ENCODE data around the gene SVOPL. TPM values are rescaled to one million over a fixed set of nuclear protein-coding genes. Genes with fewer than 3 reads are reported as not detected.

SVOPL gene
- total RNA-seq, 1 donor from 2014 or later = not detected

- no peak overlapping the region for H3K4me3 Mint-ChIP-seq
- H3K9me3 Mint-ChIP-seq = peaks cover 13% of the 10 kb centered on the region
- H3K27ac Mint-ChIP-seq (ENCODE audit: unreplicated experiment) = no peak overlapping the region
- H3K27me3 Mint-ChIP-seq (ENCODE audit: low read depth) = no peaks in the 10 kb centered on the region
- no peak for TF ChIP-seq CTCF (conservative IDR thresholded peaks at IDR 0.05)
- H3K36me3 Mint-ChIP-seq (ENCODE audit: low read depth) = peaks cover 84% of the 10 kb centered on the region
- no peaks in the 10 kb centered on the region for H3K4me1 Mint-ChIP-seq
- no peak for DNase-seq (ENCODE audit: low read depth, low spot score)
These were observed 145.5 kb downstream of the SVOPL start for GRCh38 chr7:138555684-138556083.

DNA sequence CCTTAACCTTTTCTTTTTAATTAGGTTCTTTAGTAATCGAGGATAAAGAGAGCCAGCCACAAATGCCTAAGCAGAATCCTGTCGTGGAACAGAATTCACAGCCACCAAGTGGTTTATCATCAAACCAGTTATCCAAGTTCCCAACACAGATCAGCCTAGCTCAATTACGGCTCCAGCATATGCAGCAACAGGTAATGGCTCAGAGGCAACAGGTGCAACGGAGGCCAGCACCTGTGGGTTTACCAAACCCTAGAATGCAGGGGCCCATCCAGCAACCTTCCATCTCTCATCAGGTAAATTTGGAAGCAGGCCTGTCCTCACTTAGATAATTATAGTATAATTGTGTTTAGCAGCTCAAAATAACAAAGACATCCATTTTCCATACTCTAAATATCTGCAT lies 146.5 kb downstream of the SVOPL start:
- H3K4me3 Mint-ChIP-seq = no peak overlapping the region
- no peak for DNase-seq (ENCODE audit: low read depth, low spot score)
- peaks cover 13% of the 10 kb centered on the region for H3K9me3 Mint-ChIP-seq
- TF ChIP-seq CTCF (conservative IDR thresholded peaks at IDR 0.05) = no peak
- no peaks in the 10 kb centered on the region for H3K4me1 Mint-ChIP-seq
- H3K27me3 Mint-ChIP-seq (ENCODE audit: low read depth) = no peaks in the 10 kb centered on the region
- peaks cover 82% of the 10 kb centered on the region for H3K36me3 Mint-ChIP-seq (ENCODE audit: low read depth)
- no peak overlapping the region for H3K27ac Mint-ChIP-seq (ENCODE audit: unreplicated experiment)

DNA sequence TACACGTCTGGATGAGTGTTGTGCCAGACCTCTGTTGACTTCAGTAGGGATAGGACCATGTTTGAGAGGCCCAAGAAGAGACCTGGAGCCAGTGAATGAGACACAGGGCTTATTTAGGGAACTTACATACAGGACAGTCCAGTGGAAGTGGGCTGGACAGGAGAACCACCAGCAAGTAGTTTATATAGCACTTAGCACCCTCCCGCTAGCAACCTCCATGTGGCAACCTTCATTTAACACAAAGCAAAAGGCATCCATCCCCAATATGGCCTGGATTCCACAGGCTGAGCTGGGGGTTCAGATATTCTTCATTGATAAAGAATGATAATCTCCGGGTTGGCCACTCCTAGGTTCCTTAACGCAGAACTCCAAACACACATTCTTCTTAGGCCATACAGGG lies 147.4 kb downstream of the SVOPL start:
- Mint-ChIP-seq H3K36me3 (ENCODE audit: low read depth) (peaks cover 76% of the 10 kb centered on the region), H3K4me1 (no peaks in the 10 kb centered on the region), H3K9me3 (peaks cover 13% of the 10 kb centered on the region), H3K27ac (ENCODE audit: unreplicated experiment) (no peak overlapping the region), H3K4me3 (no peak overlapping the region), H3K27me3 (ENCODE audit: low read depth) (no peaks in the 10 kb centered on the region)
- no peak for TF ChIP-seq CTCF (conservative IDR thresholded peaks at IDR 0.05)
- DNase-seq (ENCODE audit: low read depth, low spot score) = no peak

- no peak for TF ChIP-seq CTCF (conservative IDR thresholded peaks at IDR 0.05)
- Mint-ChIP-seq H3K36me3 (ENCODE audit: low read depth) (peaks cover 63% of the 10 kb centered on the region), H3K4me1 (no peaks in the 10 kb centered on the region), H3K27ac (ENCODE audit: unreplicated experiment) (no peak overlapping the region), H3K27me3 (ENCODE audit: low read depth) (no peaks in the 10 kb centered on the region), H3K4me3 (no peak overlapping the region), H3K9me3 (peaks cover 4% of the 10 kb centered on the region)
- DNase-seq (ENCODE audit: low read depth, low spot score) = no peak
These were observed 150.1 kb downstream of the SVOPL start for GRCh38 chr7:138551102-138551501.

- no peak for TF ChIP-seq CTCF (conservative IDR thresholded peaks at IDR 0.05)
- Mint-ChIP-seq H3K36me3 (ENCODE audit: low read depth) (peaks cover 66% of the 10 kb centered on the region), H3K4me1 (no peaks in the 10 kb centered on the region), H3K4me3 (no peak overlapping the region), H3K9me3 (peaks cover 6% of the 10 kb centered on the region), H3K27ac (ENCODE audit: unreplicated experiment) (peak overlapping the region; percentile 28), H3K27me3 (ENCODE audit: low read depth) (no peaks in the 10 kb centered on the region)
- no peak for DNase-seq (ENCODE audit: low read depth, low spot score)
These were observed 150.8 kb downstream of the SVOPL start for GRCh38 chr7:138550337-138550736.

- no peaks in the 10 kb centered on the region for H3K27me3 Mint-ChIP-seq (ENCODE audit: low read depth)
- peaks cover 8% of the 10 kb centered on the region for H3K9me3 Mint-ChIP-seq
- no peaks in the 10 kb centered on the region for H3K4me1 Mint-ChIP-seq
- no peak overlapping the region for H3K27ac Mint-ChIP-seq (ENCODE audit: unreplicated experiment)
- peaks cover 66% of the 10 kb centered on the region for H3K36me3 Mint-ChIP-seq (ENCODE audit: low read depth)
- H3K4me3 Mint-ChIP-seq = no peak overlapping the region
- no peak for DNase-seq (ENCODE audit: low read depth, low spot score)
- TF ChIP-seq CTCF (conservative IDR thresholded peaks at IDR 0.05) = no peak
These were observed 152.1 kb downstream of the SVOPL start for GRCh38 chr7:138549082-138549481.
